HG02763 (cell line): Measurements from ENCODE around the gene RAD51B.

Experiments
- ATAC-seq: cut with Tn5 transposase; IDR thresholded peaks from one replicate; pipeline ENCODE4 v1.9.1; 2021; ENCODE audit warnings: mild to moderate bottlenecking, moderate library complexity; ENCODE audit not compliant: unreplicated experiment

Gene RAD51B

DNA sequence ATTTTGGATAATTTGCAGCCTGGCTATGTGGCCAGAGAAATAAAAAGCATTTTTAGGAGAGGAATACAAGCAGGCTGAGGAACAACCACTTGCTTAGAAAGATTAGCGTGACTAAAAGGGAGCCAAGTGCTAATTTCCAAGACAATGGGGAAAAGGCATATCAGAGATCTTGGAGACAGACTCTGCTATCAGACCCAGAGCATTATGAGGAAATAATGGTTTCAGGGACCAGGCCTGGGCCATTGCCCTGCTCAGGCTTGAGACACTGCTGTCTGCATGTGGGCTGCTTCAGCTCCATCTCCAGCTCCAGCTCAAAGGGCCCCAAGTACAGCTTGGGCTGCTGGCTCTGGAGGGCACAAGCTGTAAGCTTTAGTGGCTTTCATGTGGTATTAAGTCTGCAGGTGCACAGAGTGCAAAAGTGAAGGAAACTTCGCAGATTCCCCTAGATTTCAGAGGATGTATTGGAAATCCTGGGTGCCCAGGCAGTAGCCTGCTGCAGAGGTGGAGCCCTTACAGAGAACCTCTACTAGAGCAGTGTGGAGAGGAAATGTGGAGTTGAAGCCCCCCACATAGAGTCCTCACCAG is 524.0 kb downstream of the RAD51B start:
- ATAC-seq: no peak

DNA sequence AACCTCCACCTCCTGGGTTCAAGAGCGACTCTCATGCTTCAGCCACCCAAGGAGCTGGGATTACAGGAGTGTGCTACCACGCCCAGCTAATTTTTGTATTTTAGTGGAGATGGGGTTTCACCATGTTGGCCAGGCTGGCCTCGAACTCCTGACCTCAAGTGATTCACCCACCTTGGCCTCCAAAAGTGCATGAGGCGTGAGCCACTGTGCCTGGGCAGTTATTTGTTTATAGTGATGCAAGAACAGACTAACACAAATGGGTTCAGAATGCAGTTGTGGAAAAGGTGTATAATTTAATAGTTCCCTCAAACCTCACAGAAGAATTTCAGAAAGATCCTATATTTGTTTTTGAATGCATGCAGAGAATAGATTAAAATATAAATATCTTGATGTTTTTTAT is 526.2 kb downstream of the RAD51B start:
- ATAC-seq: no peak

GRCh38 chr14:68346556-68347343 is 527.2 kb downstream of the RAD51B start:
- no peak for ATAC-seq

DNA sequence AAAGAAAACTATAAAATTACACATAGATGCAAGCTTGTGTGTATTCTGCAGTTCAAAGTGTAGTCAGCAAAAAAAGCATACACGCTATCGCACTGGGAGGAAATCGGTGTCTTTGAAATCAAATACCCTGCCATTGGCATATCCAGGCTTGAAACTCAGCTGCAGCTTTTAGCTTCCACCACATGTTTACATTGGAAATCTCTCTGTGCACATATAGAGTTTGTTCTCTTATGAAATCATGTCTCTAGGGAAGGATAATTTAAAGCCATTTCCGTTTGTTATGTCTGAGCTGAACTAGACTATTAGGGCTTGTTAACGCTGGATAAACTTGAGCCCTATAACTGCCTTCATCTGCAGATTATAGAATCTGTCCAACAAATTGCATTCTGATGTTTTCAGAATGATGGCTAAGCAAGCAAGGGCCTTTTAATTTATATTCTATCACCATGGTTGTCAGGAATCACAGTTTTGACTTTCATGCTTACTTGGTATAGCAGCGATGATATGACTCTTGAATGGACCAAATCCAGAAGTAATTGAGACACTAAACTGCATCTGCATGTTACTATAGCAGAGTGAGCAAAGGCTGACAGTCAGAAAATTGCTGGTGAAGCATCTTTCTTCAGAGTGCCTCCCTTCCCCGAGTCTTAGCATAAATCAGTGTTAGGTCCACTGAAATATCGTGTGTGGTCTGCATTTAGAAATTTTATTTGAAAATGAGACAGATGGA is 530.5 kb downstream of the RAD51B start:
- ATAC-seq: no peak

DNA sequence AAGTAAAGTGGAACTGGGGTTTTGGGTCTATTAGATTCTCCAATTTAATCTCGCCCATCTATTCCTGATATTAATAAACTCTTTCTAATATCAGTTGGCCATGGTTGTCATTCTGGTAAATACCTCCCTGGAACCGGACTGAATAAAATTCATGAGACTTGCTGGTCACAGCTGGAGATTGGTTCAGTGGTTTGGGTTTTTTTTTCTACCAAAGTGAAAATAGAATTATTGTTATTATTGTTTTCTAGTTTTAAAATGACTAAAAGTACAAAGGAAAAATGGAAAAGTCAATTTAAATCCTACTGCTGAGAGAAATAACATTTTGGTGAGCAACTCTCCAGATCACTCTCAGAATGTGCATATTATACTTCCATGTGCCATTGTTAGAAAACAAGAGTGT is 535.8 kb downstream of the RAD51B start:
- no peak for ATAC-seq

- no peak for ATAC-seq
Measured at GRCh38 chr14:68357777-68358176, 538.2 kb downstream of the RAD51B start.

GRCh38 chr14:68358500-68358899 is 538.9 kb downstream of the RAD51B start:
- ATAC-seq: no peak

GRCh38 chr14:68359022-68359836 is 539.6 kb downstream of the RAD51B start:
- ATAC-seq: no peak

- ATAC-seq: no peak
Measured at GRCh38 chr14:68359837-68360552, 540.4 kb downstream of the RAD51B start.

DNA sequence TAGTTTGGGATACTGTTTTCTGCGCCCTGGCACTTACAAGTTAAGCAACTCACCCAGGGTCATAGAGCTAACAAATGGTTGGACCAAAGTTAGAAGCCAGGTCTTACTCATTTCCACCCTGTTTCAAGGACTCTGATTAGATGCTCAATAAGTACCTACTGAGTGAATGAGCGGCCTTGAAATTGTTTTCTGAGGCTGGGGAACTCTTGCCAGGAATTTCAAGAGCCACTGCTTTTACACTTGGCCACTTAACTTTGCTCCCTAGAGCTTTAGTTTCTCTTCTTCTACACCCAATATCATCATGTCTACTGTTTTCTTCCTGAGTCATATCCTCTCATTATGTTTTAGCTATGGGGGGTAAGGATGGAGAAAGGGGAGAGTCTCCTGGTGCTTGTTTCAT is 541.7 kb downstream of the RAD51B start:
- ATAC-seq: no peak

DNA sequence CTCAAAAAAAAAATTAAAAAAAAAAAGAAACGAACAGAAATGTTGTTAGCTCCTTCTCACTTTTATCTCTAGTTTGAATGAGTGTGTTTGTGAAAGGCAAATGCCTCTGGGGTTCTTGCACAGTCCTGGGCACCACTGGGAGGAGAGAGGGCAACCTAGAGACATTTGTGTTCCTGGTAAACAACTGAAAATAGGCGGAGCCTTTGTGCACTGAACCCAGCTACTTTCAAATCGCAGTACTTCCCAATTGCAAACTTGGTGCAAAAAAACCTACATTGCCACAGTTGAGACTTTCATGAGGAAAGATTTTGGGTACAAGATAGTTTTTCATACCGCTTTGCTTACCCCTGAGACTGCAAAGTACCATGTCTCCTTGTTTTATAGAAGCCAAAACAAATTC is 543.3 kb downstream of the RAD51B start:
- no peak for ATAC-seq

- ATAC-seq: no peak
Measured at GRCh38 chr14:68363466-68363842, 543.9 kb downstream of the RAD51B start.

DNA sequence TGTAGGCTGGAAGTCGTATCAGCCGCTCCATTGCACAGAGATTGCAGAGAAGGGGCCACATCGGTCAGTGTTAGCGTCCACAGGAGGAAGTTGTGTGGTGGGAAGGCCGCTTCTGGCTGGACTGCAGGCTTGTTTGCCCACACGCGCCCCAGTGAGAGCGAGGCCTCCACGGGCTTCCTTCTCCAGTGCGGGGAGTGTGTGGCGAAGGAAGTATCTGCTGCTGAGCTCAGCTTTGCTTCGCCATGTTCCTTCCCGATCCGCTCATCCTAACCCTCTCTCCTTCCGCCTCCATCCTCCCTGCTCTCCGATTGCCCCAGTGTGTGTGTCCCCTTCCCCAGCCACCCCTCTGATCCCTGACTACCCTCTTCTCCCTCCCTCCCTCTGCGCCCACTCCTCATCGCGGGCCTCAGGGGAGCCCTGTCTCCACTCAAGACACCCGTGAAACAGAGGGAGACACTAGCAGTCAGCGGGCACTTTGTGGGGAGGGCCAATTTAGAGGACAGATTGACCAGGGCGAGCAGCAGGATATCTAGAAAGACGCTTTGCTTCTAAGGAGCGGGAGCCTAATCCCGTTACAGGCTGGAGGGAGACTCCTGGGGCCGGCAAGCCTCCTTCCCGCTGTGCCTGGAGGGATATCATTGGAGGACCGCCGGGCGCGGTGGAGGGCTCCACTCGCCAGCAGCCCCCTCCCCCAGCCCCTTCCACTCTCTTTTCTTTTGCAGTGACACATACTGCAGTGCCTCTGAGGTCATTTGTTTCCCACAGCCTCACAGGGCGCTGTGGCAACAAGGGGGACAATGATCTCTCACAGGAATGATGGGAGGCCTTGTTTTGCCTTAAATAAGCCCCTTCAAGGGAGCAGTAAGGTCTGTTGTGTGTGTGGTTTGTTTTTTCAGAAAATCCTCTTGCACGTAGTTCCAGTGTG is 544.5 kb downstream of the RAD51B start:
- no peak for ATAC-seq

DNA sequence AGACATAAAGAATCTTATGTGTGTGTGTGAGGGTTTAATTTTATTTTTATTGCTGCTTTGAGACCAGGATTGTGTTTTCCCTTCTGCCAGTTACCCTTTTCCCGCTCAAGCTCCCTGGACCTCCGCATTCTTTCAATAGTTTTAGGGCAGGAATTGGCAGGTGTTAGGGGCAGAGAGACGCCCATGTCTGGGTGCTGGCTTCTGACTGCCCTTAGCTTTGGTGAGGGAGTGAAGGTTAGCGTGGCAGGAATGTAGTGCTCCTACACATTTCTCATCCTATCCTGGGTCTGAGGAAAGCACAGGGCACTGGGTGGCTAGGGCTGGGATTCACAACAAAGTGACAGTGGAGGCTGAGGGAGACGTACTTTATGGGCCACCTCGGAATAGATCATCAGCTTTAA is 545.2 kb downstream of the RAD51B start:
- no peak for ATAC-seq

GRCh38 chr14:68365228-68365627 is 545.6 kb downstream of the RAD51B start:
- ATAC-seq: no peak

DNA sequence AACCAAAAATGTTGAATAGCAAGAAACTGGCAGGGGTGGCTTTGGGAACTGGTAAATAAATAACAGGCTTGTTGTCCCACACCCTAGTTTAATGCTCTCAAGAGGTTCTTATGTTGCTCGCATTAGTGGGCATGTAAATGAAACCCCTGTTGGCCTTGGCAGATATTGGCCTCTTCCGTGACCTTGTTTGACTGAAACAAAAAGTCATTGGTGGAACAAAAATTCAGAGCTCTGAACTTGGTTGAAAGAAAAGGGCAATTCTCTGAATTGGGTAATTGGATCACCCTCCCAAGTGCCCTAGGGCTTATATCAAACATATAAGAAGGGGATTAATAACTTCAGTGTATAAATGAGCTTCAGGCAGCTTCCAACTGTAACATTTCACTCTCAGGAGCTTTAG is 547.1 kb downstream of the RAD51B start:
- no peak for ATAC-seq

DNA sequence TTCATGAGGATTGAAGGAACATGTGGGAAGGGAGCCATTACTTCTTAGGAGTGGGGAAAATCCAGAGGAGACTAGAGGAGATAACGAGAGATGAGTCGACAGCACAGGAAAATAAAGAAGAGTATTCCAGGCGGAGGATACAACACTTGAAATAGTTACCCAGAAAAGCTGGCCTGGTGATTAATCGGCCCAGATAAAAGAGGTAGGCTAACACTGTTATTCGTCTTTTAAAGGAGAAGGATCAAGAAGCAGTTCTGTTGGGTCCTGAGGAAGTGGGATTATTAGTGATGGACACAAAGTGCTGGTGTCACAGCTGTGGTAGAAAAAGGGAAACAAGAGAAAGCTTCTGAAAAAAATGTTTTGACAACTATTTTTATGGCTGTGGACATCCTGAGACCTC is 548.0 kb downstream of the RAD51B start:
- no peak for ATAC-seq

- ATAC-seq: peak; percentile 44
Measured at GRCh38 chr14:68368850-68369249, 549.3 kb downstream of the RAD51B start.

- ATAC-seq: peak; percentile 43
Measured at GRCh38 chr14:68369281-68370056, 549.9 kb downstream of the RAD51B start.
